ENCODE measurements around the gene CLIP1.
"Not testable (repeated sequence)": the region's sequence is repeated elsewhere in the genome, so short reads cannot be mapped to it uniquely, and the experiment has no call there.

DNA sequence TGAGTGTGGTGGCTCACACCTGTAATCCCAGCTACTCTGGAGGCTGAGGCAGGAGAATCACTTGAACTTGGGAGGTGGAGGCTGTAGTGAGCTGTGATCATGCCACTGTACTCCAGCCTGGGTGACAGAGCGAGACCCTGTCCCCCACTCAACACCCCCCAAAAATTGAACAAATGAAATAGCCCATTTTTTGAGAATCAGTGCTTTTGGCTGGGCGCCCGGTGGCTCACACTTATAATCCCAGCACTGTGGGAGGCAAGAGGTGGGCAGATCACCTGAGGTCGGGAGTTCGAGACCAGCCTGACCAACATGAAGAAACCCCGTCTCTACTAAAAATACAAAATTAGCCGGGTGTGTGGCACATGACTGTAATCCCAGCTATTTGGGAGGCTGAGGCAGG, 48.1 kb upstream of the CLIP1 start:
- TF ChIP-seq, protein P1, sequence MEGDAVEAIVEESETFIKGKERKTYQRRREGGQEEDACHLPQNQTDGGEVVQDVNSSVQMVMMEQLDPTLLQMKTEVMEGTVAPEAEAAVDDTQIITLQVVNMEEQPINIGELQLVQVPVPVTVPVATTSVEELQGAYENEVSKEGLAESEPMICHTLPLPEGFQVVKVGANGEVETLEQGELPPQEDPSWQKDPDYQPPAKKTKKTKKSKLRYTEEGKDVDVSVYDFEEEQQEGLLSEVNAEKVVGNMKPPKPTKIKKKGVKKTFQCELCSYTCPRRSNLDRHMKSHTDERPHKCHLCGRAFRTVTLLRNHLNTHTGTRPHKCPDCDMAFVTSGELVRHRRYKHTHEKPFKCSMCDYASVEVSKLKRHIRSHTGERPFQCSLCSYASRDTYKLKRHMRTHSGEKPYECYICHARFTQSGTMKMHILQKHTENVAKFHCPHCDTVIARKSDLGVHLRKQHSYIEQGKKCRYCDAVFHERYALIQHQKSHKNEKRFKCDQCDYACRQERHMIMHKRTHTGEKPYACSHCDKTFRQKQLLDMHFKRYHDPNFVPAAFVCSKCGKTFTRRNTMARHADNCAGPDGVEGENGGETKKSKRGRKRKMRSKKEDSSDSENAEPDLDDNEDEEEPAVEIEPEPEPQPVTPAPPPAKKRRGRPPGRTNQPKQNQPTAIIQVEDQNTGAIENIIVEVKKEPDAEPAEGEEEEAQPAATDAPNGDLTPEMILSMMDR (IDR thresholded peaks at IDR 0.05; ENCODE audit: low read depth, low read length, poor library complexity, severe bottlenecking) = not testable (repeated sequence)
- not testable (repeated sequence) for TF ChIP-seq EZH2phosphoT487 (IDR thresholded peaks at IDR 0.05; ENCODE audit: borderline replicate concordance, low read length)
